HG03135 (cell line): ENCODE measurements around the gene RHPN2.
"Not testable (repeated sequence)": the region's sequence is repeated elsewhere in the genome, so short reads cannot be mapped to it uniquely, and the experiment has no call there.

Experiments used
- ATAC-seq: cut with Tn5 transposase; IDR thresholded peaks from one replicate; pipeline ENCODE4 v1.9.1; 2021; ENCODE audit warnings: mild to moderate bottlenecking, moderate library complexity; ENCODE audit not compliant: unreplicated experiment

The RHPN2 gene

GRCh38 chr19:33032218-33032781, 32.4 kb downstream of the RHPN2 start:
- ATAC-seq = no peak

- ATAC-seq = no peak
Observed at GRCh38 chr19:33029746-33030303, 34.9 kb downstream of the RHPN2 start.

GRCh38 chr19:33026602-33027001, 38.1 kb downstream of the RHPN2 start:
- not testable (repeated sequence) for ATAC-seq

GRCh38 chr19:33025468-33026238, 39.0 kb downstream of the RHPN2 start:
- not testable (repeated sequence) for ATAC-seq

- no peak for ATAC-seq
Observed at GRCh38 chr19:33024398-33024797, 40.3 kb downstream of the RHPN2 start.

GRCh38 chr19:33022472-33023116, 42.1 kb downstream of the RHPN2 start:
- ATAC-seq = no peak

GRCh38 chr19:33010891-33011290, 53.8 kb downstream of the RHPN2 start:
- ATAC-seq = not testable (repeated sequence)

- ATAC-seq = no peak
Observed at GRCh38 chr19:33008738-33009137, 56.0 kb downstream of the RHPN2 start.

GRCh38 chr19:33005440-33005839, 59.2 kb downstream of the RHPN2 start:
- no peak for ATAC-seq

GRCh38 chr19:33003424-33004024, 61.2 kb downstream of the RHPN2 start:
- ATAC-seq = not testable (repeated sequence)

- not testable (repeated sequence) for ATAC-seq
Observed at GRCh38 chr19:33002126-33002865, 62.4 kb downstream of the RHPN2 start.

- no peak for ATAC-seq
Observed at GRCh38 chr19:33000910-33001309, 63.8 kb downstream of the RHPN2 start.

- ATAC-seq = no peak
Observed at GRCh38 chr19:33000510-33000909, 64.2 kb downstream of the RHPN2 start.

GRCh38 chr19:32998722-32999121, 66.0 kb downstream of the RHPN2 start:
- ATAC-seq = no peak

- ATAC-seq = no peak
Observed at GRCh38 chr19:32997716-32998355, 66.9 kb downstream of the RHPN2 start.

- not testable (repeated sequence) for ATAC-seq
Observed at GRCh38 chr19:32997061-32997464, 67.6 kb downstream of the RHPN2 start.

- ATAC-seq = not testable (repeated sequence)
Observed at GRCh38 chr19:32995966-32996365, 68.7 kb downstream of the RHPN2 start.

GRCh38 chr19:32988724-32989123, 76.0 kb downstream of the RHPN2 start:
- ATAC-seq = no peak

GRCh38 chr19:32988254-32988653, 76.4 kb downstream of the RHPN2 start:
- ATAC-seq = not testable (repeated sequence)

- ATAC-seq = not testable (repeated sequence)
Observed at GRCh38 chr19:32982488-32982887, 82.2 kb downstream of the RHPN2 start.
